ENCODE results near the gene MTCH1.

The MTCH1 gene

GRCh38 chr6:37010402-37010892 lies 24.5 kb upstream of the MTCH1 start:
- no peak for DNase-seq (ENCODE audit: low read depth in 2 of 2)
- no peak overlapping the region for H3K4me3 ChIP-seq (replicated peaks in 1 of 2; ENCODE audit: low read depth in 2 of 2, low read length in 2 of 2)
- TF ChIP-seq, protein P1, sequence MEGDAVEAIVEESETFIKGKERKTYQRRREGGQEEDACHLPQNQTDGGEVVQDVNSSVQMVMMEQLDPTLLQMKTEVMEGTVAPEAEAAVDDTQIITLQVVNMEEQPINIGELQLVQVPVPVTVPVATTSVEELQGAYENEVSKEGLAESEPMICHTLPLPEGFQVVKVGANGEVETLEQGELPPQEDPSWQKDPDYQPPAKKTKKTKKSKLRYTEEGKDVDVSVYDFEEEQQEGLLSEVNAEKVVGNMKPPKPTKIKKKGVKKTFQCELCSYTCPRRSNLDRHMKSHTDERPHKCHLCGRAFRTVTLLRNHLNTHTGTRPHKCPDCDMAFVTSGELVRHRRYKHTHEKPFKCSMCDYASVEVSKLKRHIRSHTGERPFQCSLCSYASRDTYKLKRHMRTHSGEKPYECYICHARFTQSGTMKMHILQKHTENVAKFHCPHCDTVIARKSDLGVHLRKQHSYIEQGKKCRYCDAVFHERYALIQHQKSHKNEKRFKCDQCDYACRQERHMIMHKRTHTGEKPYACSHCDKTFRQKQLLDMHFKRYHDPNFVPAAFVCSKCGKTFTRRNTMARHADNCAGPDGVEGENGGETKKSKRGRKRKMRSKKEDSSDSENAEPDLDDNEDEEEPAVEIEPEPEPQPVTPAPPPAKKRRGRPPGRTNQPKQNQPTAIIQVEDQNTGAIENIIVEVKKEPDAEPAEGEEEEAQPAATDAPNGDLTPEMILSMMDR (IDR thresholded peaks at IDR 0.05; ENCODE audit: low read depth, low read length): no peak

DNA sequence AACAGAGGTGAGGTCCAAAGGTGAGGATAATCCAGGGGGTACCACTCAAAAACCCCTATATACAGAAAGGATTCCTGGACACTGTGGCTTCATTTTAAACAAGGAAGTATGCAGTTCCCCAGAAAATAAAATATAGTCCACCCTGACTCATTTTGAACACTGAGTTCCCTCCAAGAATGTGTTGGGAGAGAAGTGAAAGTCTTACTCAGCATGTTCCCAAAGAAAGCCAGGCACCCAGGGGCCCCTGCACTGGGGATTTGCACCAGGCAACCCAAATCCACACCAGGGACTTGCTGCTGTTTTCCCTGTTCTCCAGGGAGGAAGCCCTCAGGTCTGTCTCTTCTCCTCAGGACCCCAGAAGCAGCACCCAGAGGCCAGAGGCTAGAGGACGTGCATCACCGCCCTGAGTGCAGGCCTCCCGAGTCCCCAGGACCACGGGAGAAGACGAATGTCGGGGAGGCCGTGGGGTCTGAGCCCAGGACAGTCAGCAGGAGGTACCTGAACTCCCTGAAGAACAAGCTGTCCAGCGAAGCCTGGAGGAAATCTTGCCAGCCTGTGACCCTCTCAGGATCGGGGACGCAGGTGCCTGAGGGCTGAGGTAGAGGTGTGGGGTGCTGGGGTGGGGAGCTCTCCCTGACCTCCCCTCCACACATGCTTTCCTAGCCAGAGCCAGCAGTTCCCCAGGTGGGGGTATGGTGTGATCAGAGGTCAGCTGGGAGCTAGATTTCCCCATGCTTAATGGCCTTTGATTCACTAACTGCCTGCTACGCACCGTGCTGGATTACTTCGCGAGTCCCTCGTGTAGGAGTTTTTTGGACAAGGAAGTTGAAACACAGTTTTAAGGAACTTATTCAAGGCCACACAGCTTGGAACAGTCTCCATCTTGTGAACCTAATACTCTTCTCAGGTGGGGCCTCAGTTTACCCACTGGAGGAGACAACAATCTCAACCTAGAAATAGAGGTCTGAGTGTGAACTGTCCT lies 22.8 kb upstream of the MTCH1 start:
- DNase-seq (ENCODE audit: low read depth in 2 of 2): no peak
- H3K4me3 ChIP-seq (replicated peaks in 1 of 2; ENCODE audit: low read depth in 2 of 2, low read length in 2 of 2): no peak overlapping the region
- TF ChIP-seq, protein P1 (IDR thresholded peaks at IDR 0.05; ENCODE audit: low read depth, low read length): no peak

DNA sequence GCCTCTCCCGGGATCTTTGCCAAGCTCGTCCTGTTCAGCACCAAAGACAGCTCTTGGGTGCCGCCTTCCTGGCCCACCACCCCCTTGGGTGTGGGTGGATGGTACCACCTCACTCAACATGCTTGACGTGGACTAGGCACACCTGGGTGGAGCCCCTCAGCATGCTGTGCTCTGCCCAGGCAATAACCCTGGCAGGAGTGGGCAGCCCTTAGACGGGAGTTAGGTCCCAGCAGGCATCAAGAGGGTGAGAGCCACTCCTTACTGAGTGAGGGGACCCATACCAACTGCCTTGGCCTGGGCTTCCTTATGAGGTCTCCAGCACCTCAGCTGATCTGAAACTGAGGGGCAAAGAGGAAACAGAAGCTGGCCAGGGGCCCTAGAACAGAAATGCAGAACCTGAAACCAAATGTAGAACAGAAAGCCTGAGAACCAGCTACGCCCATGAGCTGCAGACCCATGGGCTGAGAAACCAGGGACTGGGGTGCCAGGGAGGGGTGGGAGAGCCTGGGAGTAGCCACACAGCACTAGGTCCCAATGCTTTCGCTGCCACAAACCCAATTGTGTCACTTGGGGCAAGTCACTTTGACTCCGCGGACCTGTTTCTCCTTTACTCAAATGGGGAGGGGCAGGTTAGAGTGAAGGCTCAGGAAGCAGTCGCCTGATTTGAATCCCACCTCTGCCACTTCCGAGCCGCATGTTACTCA lies 21.5 kb upstream of the MTCH1 start:
- DNase-seq (ENCODE audit: low read depth in 2 of 2): no peak
- H3K4me3 ChIP-seq (replicated peaks in 1 of 2; ENCODE audit: low read depth in 2 of 2, low read length in 2 of 2): no peak overlapping the region
- TF ChIP-seq, protein P1 (IDR thresholded peaks at IDR 0.05; ENCODE audit: low read depth, low read length): no peak

GRCh38 chr6:37006793-37007339 lies 20.9 kb upstream of the MTCH1 start:
- H3K4me3 ChIP-seq (replicated peaks in 1 of 2; ENCODE audit: low read depth in 2 of 2, low read length in 2 of 2): no peak overlapping the region
- TF ChIP-seq, protein P1 (IDR thresholded peaks at IDR 0.05; ENCODE audit: low read depth, low read length): no peak
- peak; percentile 26 to 33 for DNase-seq (ENCODE audit: low read depth in 2 of 2)

GRCh38 chr6:37005827-37006567 lies 20.0 kb upstream of the MTCH1 start:
- no peak overlapping the region for H3K4me3 ChIP-seq (replicated peaks in 1 of 2; ENCODE audit: low read depth in 2 of 2, low read length in 2 of 2)
- DNase-seq (ENCODE audit: low read depth in 2 of 2): no peak
- TF ChIP-seq, protein P1 (IDR thresholded peaks at IDR 0.05; ENCODE audit: low read depth, low read length): no peak
